HG03066 (cell line): ENCODE data around the gene PABPN1L.
"Not testable (repeated sequence)": the region's sequence is repeated elsewhere in the genome, so short reads cannot be mapped to it uniquely, and the experiment has no call there.

Experiments used
- ATAC-seq: cut with Tn5 transposase; IDR thresholded peaks from one replicate; pipeline ENCODE4 v1.9.1; 2021; ENCODE audit warnings: low read depth; ENCODE audit not compliant: unreplicated experiment

PABPN1L gene

DNA sequence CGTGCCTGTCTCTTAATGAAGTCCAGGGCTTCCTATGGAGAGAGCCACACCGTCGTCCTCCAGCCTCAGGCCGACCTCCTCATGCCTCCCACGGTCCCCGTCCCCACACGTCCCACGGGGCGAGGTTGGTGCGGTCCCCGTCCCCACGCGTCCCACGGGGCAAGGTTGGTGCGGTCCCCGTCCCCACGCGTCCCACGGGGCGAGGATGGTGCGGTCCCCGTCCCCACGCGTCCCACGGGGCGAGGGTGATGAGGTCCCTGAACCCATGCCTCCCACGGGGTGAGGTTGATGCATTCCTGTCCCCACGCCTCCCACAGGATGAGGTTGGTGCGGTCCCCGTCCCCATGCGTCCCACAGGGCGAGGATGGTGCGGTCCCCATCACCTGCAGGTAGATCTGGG is 30.6 kb downstream of the PABPN1L start:
- ATAC-seq, result no peak

DNA sequence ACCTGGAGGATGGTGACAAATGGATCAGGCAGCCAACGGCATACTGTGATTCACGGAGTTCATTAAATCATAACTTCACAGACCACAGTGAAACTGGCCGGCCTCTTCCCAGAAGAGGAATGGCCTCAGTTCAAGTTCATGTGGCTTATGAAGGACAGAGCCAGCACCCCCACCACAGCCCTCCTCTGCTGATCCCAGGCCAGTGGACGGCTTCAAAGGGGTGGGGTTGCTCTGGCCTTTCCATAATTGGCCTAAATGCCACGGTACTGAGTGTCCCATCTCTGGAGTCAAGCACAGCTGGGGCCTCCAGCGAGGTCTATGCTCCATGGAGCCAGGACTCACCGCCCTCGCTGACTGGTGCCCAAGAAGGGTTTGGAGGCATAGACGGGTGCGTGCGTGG is 31.1 kb downstream of the PABPN1L start:
- ATAC-seq, result no peak

DNA sequence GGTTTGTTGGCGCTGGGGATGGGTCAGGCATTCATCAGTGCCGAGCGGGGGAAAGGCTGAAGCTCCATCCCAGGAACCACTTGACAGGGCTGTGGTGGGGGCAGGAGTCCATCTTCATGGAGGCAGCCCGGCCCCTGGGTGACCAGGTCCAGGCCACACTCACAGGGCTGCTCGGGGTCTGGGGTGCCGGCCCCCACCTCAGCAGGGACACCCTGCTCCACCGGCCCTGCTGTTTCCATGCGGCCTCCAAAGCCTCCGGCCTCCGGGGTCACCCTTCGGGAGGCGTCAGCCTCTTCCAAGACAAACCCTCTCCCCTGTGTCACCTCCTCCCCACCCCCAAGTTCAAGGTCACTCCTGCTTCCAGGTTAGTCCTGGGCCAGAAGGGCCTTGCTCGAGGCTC is 31.8 kb downstream of the PABPN1L start:
- no peak for ATAC-seq

DNA sequence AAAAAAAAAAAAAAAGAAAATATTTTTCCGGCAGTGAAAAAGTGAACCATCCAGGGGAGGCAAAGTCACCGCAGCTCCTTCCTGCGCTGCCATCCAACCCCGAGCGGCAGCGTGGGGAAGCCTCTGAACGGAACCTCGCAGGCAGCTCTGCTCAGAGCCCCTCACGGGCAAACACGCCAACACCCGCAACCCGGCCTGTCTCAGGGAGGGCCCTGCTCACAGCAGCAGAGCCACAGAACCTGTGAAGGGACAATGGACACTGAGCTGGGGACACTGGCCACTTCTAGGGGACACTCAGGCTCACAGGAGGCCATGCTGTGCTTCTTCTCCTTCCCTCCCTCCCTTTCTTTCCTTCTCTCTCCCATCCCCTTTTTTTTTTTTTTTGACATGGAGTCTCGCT is 33.4 kb downstream of the PABPN1L start:
- no peak for ATAC-seq

DNA sequence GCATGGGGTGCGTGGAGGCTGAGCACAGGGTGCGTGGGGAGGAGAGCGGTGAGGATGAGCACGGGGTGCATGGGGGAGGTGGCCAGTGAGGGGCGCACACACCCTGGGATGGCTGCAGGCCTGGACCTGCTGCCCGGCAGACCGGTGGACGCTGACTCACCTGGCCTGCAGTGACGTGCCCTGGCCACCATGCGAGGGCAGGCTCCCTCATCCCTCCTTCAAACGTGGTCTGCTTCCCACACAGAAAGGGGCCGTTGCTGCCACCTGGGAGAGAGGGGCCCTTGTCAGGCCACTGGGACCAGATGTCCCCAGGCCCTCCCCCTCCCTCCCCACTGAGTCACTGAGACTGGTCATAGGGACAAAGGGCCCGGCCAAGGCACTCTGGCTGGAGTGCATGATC is 34.6 kb downstream of the PABPN1L start:
- ATAC-seq, result no peak

DNA sequence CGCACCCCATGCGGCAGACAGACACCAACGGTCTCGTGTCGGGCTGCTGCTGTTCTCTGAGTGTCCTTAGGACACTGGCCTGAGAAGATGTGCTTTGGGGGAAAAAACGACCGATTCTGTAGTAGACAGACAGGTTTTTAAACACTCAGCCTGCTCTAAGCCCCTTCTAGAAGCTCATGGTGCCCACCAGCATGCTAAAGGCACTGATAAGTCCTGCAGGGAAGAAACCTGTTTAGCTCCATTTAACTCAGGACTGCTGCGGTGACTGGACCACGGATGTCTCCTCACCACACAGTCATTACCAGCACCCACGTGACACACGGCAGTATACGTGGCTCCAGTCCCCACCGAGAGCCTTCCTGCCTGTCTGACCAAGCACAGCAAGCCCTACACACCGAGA is 35.7 kb downstream of the PABPN1L start:
- no peak for ATAC-seq

DNA sequence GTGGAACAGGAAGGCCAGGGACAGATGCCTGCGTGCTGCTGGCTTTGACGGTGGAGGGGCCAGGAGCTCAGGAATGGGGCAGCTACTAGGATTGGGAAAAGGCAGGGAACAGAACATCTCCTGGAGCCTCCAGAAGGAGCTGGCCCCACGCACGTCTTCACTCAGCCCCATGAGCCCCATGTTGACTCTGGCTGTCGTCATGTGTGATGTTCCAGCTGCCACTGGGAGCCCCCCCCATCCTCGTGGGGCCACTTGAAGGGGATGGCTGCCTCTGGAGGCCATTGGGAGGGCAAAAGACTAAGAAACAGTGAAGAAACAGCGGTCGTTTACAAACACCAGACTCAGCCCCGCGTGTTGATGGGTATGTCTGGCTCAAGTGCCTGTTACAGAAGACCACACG is 36.2 kb downstream of the PABPN1L start:
- ATAC-seq, result no peak

DNA sequence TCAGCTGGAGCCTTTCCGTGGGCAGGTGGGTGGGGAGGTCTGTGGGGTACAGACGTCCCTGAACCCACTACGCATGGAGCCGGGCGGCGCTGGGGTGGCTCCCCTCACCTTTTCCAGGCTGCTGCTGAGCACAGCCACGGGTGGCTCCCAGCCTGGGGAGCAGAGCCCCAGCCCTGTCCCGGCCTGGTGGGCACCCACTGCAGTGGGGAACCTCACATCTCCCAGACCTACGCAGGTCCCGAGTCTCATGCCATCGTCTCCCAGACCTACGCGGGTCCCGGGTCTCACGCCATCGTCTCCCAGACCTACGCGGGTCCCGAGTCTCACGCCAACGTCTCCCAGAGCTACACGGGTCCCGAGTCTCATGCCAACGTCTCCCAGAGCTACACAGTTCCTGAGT is 37.7 kb downstream of the PABPN1L start:
- no peak for ATAC-seq

DNA sequence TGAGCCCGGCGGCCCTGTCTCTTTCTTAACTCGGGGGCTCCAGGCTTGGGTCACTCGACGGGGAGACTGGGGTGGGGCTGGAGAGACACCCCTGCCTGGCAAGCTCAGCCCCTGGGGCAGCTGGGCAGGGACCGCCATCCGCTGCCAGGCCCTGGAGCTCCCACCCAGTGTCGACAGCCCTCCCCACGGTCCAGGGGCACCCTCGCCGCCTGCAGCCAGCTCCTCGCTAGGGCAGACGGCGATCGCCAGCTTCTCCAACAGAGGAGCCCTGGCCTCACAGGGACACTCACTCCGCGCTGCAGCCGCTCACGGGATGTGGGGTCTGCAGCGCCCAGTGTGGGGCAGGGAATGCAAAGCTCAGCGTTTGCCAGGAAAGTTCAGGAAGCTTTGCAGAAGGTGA is 38.7 kb downstream of the PABPN1L start:
- ATAC-seq, result no peak

DNA sequence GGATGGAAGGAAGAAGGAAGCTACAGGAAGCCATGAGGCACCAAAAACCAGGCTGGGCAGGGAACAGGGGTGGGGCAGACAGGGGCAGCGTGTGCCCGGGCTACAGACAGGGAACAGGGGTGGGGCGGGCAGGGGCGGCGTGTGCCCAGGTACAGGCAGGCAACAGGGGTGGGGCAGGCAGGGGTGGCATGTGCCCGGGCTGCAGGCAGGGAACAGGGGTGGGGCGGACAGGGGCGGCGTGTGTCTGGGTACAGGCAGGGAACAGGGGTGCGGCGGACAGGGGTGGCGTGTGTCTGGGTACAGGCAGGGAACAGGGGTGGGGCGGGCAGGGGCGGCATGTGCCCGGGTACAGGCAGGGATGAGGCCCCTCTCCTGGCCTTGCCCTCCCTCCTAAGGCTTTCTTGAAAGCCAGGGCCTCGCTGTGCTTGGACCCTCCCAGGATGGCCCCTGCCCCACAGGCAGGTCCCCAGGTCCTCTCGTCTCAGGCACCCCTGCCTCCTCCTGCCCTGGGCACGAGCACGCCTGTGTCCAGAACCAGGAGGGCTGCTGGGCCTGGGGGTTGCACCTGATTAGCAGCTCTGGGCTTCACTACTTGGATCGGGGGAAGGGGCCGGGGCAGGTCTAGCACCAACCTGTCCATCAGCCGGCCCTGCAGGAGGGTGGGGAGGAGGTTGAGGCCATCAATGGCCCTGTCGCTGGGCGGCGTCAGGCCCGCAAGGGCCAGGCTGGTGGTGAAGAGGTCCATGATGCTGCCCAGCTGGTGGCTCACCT is 40.2 kb downstream of the PABPN1L start:
- no peak for ATAC-seq

DNA sequence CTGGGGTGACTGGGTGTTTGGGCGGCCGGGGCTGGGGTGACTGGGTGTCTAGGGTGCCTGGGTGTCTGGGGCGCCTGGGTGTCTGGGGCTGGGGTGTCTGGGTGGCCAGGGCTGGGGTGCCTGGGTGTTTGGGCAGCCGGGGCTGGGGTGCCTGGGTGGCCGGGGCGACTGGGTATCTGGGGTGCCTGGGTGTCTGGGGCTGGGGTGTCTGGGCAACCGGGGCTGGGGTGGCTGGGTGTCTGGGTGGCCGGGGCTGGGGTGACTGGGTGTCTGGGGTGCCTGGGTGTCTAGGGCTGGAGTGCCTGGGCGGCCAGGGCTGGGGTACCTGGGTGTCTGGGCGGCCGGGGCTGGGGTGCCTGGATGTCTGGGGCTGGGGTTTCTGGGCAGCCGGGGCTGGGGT is 41.3 kb downstream of the PABPN1L start:
- ATAC-seq, result no peak

DNA sequence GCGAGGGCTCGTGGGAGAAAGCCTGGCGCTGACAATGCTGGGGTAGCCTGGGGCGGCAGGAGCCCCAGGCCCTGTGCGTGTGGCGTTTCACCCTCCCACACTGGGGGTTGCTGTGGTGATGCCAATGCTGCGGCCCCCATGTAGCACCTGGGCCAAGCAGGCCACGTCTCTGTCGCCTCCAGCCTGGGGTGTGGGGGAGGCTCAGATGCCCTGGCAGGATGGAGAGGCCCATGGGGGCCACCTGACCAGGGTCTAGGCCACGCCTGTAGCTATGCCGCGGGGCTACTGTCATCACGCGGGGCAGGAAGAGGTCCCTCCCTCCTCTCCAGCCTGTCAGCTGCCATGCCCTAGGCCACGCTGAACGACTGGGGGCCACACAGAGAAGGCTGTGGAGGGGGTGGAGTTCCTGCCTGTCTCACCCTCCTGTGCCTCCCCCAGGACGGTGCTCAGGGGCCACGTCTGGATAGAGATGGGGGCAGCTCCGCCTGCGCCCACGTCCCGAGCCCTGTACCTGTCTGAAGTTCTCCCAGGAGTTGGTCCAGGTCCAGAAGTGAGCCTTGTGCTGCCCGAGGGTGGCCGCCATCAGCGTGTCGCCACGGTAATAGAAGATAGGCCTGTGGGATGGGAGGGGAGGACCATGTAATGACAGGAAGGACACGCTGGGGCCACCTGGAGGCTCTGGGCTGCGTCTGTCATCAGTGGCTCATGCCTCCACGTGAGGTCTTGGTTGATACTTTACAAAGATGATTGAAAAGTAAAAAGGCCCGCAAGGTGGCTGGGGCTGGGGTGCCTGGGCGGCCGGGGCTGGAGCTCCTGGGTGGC is 42.0 kb downstream of the PABPN1L start:
- no peak for ATAC-seq

DNA sequence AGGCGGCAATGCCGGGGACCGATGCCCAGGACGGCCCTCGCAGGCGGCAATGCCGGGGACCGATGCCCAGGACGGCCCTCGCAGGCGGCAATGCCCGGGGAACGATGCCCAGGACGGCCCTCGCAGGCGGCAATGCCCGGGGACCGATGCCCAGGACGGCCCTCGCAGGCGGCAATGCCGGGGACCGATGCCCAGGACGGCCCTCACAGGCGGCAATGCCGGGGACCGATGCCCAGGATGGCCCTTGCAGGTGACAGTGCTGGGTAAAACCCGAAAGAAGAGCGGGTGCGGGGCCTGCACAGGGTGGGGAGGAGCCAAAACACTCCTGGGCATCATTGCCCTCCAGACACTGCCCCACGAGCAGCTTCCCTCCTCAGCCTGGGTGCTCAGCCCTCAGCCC is 42.8 kb downstream of the PABPN1L start:
- ATAC-seq, result not testable (repeated sequence)

DNA sequence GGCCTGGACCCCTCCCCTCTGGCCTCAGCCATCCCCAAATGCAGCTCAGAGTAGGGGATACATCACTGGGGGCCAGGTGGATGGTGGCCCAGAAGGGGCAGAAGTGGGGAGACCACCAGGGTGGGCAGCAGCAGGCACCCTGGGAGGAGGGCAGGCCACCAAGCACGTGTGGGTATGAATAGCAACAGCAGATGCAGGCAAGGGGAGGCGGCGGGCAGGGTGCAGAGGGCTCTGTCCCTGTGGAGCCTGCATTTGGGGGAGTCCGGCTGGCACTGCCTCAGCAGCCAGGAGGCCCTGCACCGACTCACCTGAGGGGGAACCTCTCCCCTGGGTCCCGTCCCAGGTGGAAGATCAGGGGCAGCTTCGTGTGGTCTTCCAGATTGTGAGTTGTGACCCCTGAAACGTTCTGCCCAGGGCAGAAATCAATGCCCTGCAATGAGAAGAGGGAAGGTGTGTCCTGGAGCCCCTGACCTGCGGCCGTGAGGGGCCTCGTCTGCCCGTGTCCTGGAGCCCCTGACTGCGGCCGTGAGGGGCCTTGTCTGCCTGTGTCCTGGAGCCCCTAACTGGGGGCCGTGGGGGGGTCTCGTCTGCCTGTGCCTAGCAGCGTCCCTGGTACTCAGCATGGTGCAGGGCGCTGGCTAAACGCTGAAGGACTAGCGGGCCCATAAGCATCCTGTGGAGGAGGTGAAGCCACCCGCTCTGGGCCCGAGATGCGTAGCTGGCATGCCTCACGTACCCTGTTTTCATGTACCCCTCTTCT is 44.0 kb downstream of the PABPN1L start:
- no peak for ATAC-seq

DNA sequence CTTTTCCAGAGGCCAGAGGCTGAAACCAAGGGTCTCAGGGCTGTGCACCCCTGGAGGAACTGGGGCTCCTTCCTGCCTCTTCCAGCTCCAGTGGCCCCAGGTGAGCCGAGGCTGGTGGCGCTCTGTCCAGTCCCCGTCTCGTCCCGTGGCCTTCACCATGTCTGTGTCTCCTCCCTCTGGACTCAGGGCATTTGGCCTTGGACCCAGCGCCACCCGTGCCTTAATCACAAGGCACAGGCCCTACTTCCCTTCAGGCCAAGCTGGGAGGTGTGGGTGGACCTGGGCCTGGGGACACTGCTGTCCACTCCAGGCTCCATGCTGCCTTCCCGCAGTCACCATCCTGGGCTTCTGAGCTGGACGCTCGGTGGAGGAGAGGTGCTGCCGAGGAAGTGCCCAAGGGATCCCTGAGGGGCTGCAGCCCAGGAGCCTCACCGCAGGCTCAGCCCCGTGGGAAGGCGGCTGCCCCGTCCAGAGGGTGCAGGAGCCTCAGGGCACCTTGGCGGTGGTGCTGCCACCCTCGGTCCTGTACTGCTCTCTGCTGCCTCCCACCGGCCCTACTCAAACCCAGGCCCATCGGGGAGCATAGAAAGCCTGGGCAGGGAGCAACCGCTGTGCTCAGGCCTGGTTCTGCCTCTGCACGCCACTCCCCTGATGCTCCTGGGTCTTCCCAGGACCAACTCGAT is 45.2 kb downstream of the PABPN1L start:
- no peak for ATAC-seq

DNA sequence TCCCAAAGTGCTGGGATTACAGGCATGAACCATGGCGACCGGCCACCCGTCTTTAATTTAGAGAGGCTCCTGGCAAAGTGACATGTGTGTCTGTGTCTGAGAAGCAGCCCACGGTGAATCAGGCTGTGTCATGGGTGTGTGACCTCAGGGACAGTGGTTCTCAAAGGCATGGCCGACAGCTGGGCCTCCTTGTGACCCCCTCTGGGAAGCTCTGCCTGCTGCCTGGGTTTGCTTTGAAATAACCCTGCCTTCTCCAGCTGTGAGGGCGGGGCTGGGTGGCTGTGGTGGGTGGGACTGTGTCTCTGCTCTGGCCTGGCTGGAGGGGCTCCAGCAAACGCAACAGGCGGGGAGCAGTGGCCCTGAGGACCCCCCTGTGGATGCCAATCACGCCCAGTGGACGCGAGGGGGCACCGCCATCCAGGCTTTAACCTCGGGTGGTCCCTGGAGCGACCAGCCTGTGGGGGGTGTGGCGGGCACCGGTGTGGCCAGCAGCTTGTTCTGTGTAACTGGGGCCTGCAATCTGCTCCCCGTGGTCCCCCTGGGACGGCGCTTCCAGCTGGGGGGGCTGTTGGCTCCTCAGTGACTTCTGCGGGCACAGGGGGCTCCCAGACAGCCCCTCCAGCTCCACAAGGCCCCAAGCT is 46.0 kb downstream of the PABPN1L start:
- no peak for ATAC-seq

DNA sequence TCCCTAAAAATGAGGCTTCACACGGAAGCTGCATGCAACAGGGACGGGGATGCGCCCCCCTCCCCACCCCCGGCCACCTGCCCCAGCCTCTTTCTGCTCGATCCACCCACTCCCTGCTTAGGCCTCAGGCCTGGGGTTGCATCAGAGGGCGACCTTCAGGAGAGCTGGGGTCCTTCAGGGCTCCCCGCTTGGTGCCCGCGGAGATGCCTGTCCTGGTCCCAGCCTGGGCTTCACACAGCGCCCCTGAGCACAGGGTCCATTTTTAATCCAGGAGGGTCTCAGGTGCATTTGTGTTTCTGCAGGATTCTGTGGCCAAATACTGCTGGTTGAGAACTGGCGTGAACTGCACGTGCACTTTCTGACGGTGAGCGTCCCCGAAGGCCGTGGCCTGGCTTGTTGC is 47.3 kb downstream of the PABPN1L start:
- no peak for ATAC-seq

DNA sequence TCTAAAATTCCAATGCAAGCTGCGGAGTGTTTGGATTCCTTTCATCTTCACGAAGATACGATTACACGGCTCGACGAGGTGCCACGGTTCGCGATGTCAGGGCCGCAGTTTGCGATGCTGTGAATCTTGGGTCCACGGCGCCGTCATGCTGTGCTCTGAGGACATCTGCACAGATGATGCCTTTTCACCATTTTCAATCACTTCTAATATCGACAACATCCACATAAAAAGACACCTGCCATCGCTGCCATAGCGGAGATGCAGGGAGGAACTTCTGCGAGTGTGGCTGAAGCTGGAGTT is 47.9 kb downstream of the PABPN1L start:
- ATAC-seq, result no peak

DNA sequence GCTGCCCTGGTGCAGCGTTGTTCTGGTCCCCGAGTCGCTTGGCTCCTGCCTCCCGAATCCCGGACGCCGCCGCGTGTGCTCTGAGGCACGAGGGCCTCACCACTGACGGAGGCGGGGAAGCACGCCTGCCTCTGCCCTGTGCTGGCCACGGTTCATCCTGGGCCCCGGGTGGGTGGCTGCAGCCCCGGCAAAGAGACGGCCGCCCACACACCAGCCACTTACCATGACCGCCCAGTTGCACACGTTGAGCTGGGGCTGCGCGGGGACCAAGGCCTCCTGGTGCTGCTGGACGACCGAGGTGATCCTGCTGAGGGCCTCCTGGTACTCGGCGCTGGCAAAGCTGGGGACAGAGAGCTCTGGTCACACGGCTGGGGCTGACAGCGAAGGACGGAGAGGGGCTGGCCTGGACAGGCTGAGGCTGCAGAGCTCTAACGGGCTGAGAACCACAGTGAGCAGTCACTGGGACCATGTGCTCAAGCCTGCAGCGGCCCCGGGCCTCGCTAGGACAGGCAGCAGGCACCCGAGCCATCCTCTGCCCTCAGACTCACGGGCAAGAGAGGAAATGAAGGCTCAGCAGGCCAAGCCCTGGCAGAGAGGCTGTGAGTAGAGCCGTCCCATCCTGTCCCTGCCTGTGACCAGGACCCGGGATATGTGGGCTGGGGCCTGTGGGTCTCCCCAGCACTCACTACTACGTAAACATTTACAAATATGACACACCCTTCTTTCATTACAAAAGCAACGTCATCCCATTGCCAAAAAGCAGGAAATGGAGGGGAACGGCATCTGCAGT is 48.5 kb downstream of the PABPN1L start:
- no peak for ATAC-seq
